Right lobe of liver (tissue), 6 donors: ENCODE measurements around the gene GTF2I. TPM values are rescaled to one million over a fixed set of nuclear protein-coding genes. Genes with fewer than 3 reads are reported as not detected.
"Not testable (repeated sequence)": the region's sequence is repeated elsewhere in the genome, so short reads cannot be mapped to it uniquely, and the experiment has no call there.

Source experiments
- ATAC-seq, 4 donors: fragments of 200-7000 bp; cut with Tn5 transposase; one replicate each; pipeline ENCODE4 v1.9.1; 2020; ENCODE audit warnings: mild to moderate bottlenecking in 4 of 4, moderate library complexity in 4 of 4
- DNase-seq, 3 donors: peaks; one replicate each; pipeline ENCODE4 v3.0.0-alpha.2; 2020
- H3K27ac ChIP-seq, 3 donors: fragments of 200-600 bp; one replicate each; pipeline ENCODE4 v1.8.0; 2022
- H3K27me3 ChIP-seq, 2 donors: fragments of 200-600 bp; one replicate each; pipeline ENCODE4 v1.8.0; 2022
- H3K36me3 ChIP-seq, 4 donors: fragments of 200-600 bp; sonication (generic) in 1 of 4; one replicate each; pipeline versions ENCODE4 v1.5.1 to v1.8.0; 2017 to 2022; ENCODE audit warnings: control low read depth in 1 of 4
- H3K4me1 ChIP-seq, 4 donors: fragments of 200-600 bp; sonication (generic) in 1 of 4; one replicate each; pipeline versions ENCODE4 v1.5.1 to v1.8.0; 2017 to 2022; ENCODE audit warnings: control low read depth in 1 of 4
- H3K4me3 ChIP-seq, 3 donors: fragments of 200-600 bp; one replicate each; pipeline ENCODE4 v1.8.0; 2022
- H3K9me3 ChIP-seq, 4 donors: fragments of 200-600 bp; sonication (generic) in 1 of 4; one replicate each; pipeline versions ENCODE4 v1.5.1 to v1.8.0; 2017 to 2022; ENCODE audit warnings: control low read depth in 1 of 4
- POLR2A ChIP-seq: fragments of 450-650 bp; IDR thresholded peaks from one replicate; pipeline ENCODE4 v1.6.1; 2017; ENCODE audit warnings: antibody characterized with exemption, mild to moderate bottlenecking
- WGBS: methylation state at CpG from one replicate; pipeline ENCODE4 v1.1.6; 2018; ENCODE audit warnings: low coverage, low lambda C conversion rate; ENCODE audit not compliant: insufficient coverage; ENCODE audit errors: missing lambda C conversion rate; 5-methylcytosine and 5-hydroxymethylcytosine counted together
- intact Hi-C, 2 donors: fragments of 100-400 bp; cut with DNase I; formaldehyde crosslinking; loops; one replicate each; pipeline versions ENCODE4 v1.11.2 to v1.14.1; 2022
- total RNA-seq, 6 experiments: library from RNA; depleted of rRNA in 2 of 6; stranded (reverse); fragments of >200 nt in 2 of 6; fragmentation: NEBNext Ultra II Directional in 3 of 6; extraction: Animal tissue kit (Norgen Biotek cat#: 25700) in 3 of 6; gene quantifications; one replicate each; pipeline versions ENCODE4 v1.1.0 to v1.2.4, GENCODE V29; 2016 to 2023
- TF ChIP-seq, protein P1 (sequence below), 4 donors: fragments of 200-600 bp in 3 of 4; fragments of 450-650 bp in 1 of 4; IDR thresholded peaks; one replicate each; pipeline versions ENCODE4 v1.5.1 to v1.8.0; 2016 to 2022; ENCODE audit warnings: antibody characterized with exemption in 4 of 4, mild to moderate bottlenecking in 2 of 4
- donor health status: DM: no; HTN: yes; CAD: no.
- donor health status: DM: no; HTN: no; CAD: no.
- donor health status: DM: no; HTN: no; CAD: no.
- donor health status: DM: no; HTN: yes; CAD: no.
- donor health status: DM: no; HTN: yes; CAD: no.

GTF2I gene
- total RNA-seq, 6 experiments from 2014 or later: 59.0 to 116 (median 90.9) TPM

- Histone ChIP-seq H3K27ac (peak overlapping the region in 2 of 3 donors; percentile 1 to 46), H3K27me3 (no peaks in the 10 kb centered on the region), H3K36me3 (no peaks in the 10 kb centered on the region), H3K4me1 (peaks cover 0 to 29% (median 4%) of the 10 kb centered on the region in 4 donors), H3K9me3 (no peaks in the 10 kb centered on the region), H3K4me3 (peak overlapping the region in 1 of 3 donors; percentile 11)
- 29% methylated on average over 12 of the region's 12 CpGs for WGBS
- DNase-seq (peak in 2 of 3 donors; percentile 73 to 78), ATAC-seq (peak; percentile 56 to 93 (median 72))
- TF ChIP-seq, protein P1, sequence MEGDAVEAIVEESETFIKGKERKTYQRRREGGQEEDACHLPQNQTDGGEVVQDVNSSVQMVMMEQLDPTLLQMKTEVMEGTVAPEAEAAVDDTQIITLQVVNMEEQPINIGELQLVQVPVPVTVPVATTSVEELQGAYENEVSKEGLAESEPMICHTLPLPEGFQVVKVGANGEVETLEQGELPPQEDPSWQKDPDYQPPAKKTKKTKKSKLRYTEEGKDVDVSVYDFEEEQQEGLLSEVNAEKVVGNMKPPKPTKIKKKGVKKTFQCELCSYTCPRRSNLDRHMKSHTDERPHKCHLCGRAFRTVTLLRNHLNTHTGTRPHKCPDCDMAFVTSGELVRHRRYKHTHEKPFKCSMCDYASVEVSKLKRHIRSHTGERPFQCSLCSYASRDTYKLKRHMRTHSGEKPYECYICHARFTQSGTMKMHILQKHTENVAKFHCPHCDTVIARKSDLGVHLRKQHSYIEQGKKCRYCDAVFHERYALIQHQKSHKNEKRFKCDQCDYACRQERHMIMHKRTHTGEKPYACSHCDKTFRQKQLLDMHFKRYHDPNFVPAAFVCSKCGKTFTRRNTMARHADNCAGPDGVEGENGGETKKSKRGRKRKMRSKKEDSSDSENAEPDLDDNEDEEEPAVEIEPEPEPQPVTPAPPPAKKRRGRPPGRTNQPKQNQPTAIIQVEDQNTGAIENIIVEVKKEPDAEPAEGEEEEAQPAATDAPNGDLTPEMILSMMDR (IDR thresholded peaks at IDR 0.05): no peak
- TF ChIP-seq POLR2A: no peak
- intact Hi-C loops: no loop called here
These were observed 29.7 kb upstream of the GTF2I start for GRCh38 chr7:74627661-74628411.

- H3K4me3 ChIP-seq: no peak overlapping the region
- H3K9me3 ChIP-seq: no peaks in the 10 kb centered on the region
- ATAC-seq (no peak), DNase-seq (no peak)
- WGBS: 81% methylated on average over 7 of the region's 8 CpGs
- peaks cover 0 to 18% (median 2%) of the 10 kb centered on the region in 4 donors for H3K4me1 ChIP-seq
- H3K36me3 ChIP-seq: no peaks in the 10 kb centered on the region
- H3K27ac ChIP-seq: no peak overlapping the region
- intact Hi-C loops: no loop called here
- TF ChIP-seq, protein P1 (IDR thresholded peaks at IDR 0.05): no peak
- TF ChIP-seq POLR2A: no peak
- H3K27me3 ChIP-seq: no peaks in the 10 kb centered on the region
These were observed 25.0 kb upstream of the GTF2I start for GRCh38 chr7:74632505-74632904.

DNA sequence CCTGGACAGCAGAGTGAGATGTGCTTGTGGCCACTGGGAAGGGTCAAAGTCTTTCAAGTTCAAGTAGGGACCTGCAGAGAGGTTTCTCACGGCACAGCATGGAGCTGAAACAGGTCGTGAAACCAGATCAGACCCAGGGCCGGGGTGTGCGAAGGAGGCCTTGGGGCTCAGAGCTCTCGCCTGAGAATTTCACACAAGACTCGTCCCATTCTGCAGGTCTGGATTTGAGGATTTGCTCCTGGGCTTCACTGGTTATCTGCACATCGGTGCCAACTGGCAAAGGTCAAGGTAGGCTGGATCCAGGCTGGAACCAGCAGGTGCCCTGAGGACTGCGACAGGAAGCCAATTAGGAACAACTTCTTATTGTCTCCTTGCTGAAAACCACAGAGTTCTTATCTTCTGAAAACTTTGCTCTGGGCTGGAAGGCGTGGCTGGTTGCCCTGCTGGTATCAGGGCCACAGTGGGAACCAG, 24.0 kb upstream of the GTF2I start:
- H3K4me1 ChIP-seq: peaks cover 0 to 8% (median 0%) of the 10 kb centered on the region in 4 donors
- DNase-seq (peak in 2 of 3 donors; percentile 53 to 57), ATAC-seq (peak; percentile 29 to 74 (median 62))
- no peak overlapping the region for H3K4me3 ChIP-seq
- H3K27ac ChIP-seq: no peak overlapping the region
- 40% methylated on average over 1 of the region's 9 CpGs for WGBS
- no peaks in the 10 kb centered on the region for H3K36me3 ChIP-seq
- no peaks in the 10 kb centered on the region for H3K27me3 ChIP-seq
- intact Hi-C loops: no loop called here
- no peaks in the 10 kb centered on the region for H3K9me3 ChIP-seq
- no peak for TF ChIP-seq POLR2A

- no peak for DNase-seq
These were observed 19.8 kb upstream of the GTF2I start for GRCh38 chr7:74637745-74638144.

DNA sequence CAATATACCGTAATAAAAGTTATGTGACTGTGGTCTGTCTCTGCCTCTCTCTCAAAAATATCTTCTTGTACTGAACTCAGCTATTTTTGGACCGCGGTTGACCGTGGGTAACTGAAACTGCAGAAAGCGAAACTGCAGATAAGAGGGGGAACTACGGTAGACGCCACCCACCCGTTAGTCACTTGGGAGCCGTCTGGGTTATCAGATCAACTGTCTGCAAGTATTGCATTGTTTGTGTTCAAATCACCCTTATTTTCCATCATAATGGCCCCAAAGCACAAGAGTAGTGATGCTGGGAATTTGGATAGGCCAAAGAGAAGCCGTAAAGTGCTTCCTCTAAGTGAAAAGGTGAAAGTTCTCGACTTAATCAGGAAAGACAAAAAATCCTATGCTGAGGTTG, 7.5 kb upstream of the GTF2I start:
- H3K9me3 ChIP-seq, H3K36me3 ChIP-seq, H3K27me3 ChIP-seq, intact Hi-C loops: not testable (repeated sequence)
- Histone ChIP-seq H3K4me1 (peaks cover 0 to 13% (median 3%) of the 10 kb centered on the region in 4 donors), H3K4me3 (peak overlapping the region in 1 of 3 donors; percentile 24), H3K27ac (peak overlapping the region in 2 of 3 donors; percentile 1 to 31)
- ATAC-seq: peak; percentile 58 to 88 (median 80)
- DNase-seq: peak in 1 of 3 donors; percentile 64
- WGBS: 4% methylated on average over 11 of the region's 11 CpGs

More at GRCh38 chr7:74637745-74638144, 19.8 kb upstream of the GTF2I start:
- no peak overlapping the region for H3K4me3 ChIP-seq
- WGBS: 85% methylated on average over 7 of the region's 7 CpGs
- H3K9me3 ChIP-seq: no peaks in the 10 kb centered on the region
- no peaks in the 10 kb centered on the region for H3K27me3 ChIP-seq
- intact Hi-C loops: no loop called here
- no peak for ATAC-seq
- H3K4me1 ChIP-seq: peaks cover 0 to 6% (median 0%) of the 10 kb centered on the region in 4 donors
- no peaks in the 10 kb centered on the region for H3K36me3 ChIP-seq
- H3K27ac ChIP-seq: no peak overlapping the region
- TF ChIP-seq POLR2A: no peak

DNA sequence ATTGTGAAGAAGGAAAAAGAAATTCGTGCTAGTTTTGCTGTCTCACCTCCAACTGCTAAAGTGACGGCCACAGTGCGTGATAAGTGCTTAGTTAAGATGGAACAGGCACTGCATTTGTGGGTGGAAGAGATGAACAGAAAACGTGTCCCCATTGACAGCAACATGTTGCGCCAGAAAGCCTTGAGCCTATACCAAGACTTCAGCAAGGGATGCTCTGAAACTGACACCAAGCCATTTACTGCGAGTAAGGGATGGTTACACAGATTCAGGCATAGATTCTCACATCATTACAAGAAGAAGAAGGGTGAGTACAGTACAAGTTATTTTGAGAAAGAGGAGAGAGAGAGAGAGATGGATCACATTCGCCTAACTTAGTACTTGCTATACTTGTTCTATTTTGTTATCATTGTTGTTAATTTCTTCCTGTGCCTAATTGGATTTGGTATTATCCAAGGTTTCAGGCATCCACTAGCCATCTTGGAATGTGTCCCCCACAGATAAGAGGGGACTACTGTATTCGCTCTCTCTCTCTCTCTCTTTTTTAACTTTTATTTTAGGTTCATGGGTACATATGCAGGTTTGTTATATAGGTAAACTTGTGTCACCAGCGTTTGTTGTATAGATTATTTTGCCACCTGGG, 6.9 kb upstream of the GTF2I start:
- WGBS: 67% methylated on average over 6 of the region's 9 CpGs
- H3K36me3 ChIP-seq, DNase-seq, H3K4me3 ChIP-seq, intact Hi-C loops, H3K27me3 ChIP-seq, H3K9me3 ChIP-seq, H3K27ac ChIP-seq: not testable (repeated sequence)
- H3K4me1 ChIP-seq: peaks cover 0 to 13% (median 3%) of the 10 kb centered on the region in 4 donors
- peak in 1 of 4 donors; percentile 6 for ATAC-seq

- intact Hi-C loops: not testable (repeated sequence)
These were observed 6.4 kb upstream of the GTF2I start for GRCh38 chr7:74651133-74651504.

More at GRCh38 chr7:74651133-74651504, 6.4 kb upstream of the GTF2I start:
- H3K27ac ChIP-seq, H3K4me3 ChIP-seq, H3K9me3 ChIP-seq, ATAC-seq, H3K27me3 ChIP-seq, H3K36me3 ChIP-seq, DNase-seq: not testable (repeated sequence)
- peaks cover 0 to 17% (median 3%) of the 10 kb centered on the region in 4 donors for H3K4me1 ChIP-seq
- WGBS: 91% methylated on average over 12 of the region's 12 CpGs
